Cerebellar nuclear complex (tissue), 1 donor: ENCODE results near the gene SPIB.
"Not testable (repeated sequence)": the region's sequence is repeated elsewhere in the genome, so short reads cannot be mapped to it uniquely, and the experiment has no call there.

Experiments
- DNase-seq, 2 experiments: peaks; one replicate each; lab custom pipeline; 2025; lab: John Stamatoyannopoulos, UW

The SPIB gene

GRCh38 chr19:50390952-50391351, 27.8 kb upstream of the SPIB start:
- not testable (repeated sequence) for DNase-seq

GRCh38 chr19:50392759-50393158, 26.0 kb upstream of the SPIB start:
- no peak for DNase-seq

- no peak for DNase-seq
These were observed 25.1 kb upstream of the SPIB start for GRCh38 chr19:50393589-50393988.

- DNase-seq: no peak
These were observed 24.7 kb upstream of the SPIB start for GRCh38 chr19:50394017-50394416.

GRCh38 chr19:50398675-50399367, 19.9 kb upstream of the SPIB start:
- DNase-seq: no peak

GRCh38 chr19:50399368-50399745, 19.4 kb upstream of the SPIB start:
- DNase-seq: no peak

GRCh38 chr19:50401605-50402450, 16.9 kb upstream of the SPIB start:
- no peak for DNase-seq

- DNase-seq: no peak
These were observed 16.0 kb upstream of the SPIB start for GRCh38 chr19:50402544-50403301.

- DNase-seq: no peak
These were observed 12.4 kb upstream of the SPIB start for GRCh38 chr19:50406156-50406820.

GRCh38 chr19:50406829-50407228, 11.9 kb upstream of the SPIB start:
- no peak for DNase-seq

- no peak for DNase-seq
These were observed 9.4 kb upstream of the SPIB start for GRCh38 chr19:50409347-50409746.

GRCh38 chr19:50410109-50410508, 8.6 kb upstream of the SPIB start:
- no peak for DNase-seq

GRCh38 chr19:50412419-50412818, 6.3 kb upstream of the SPIB start:
- DNase-seq: no peak

- no peak for DNase-seq
These were observed 5.6 kb upstream of the SPIB start for GRCh38 chr19:50413096-50413495.

GRCh38 chr19:50413531-50413930, 5.2 kb upstream of the SPIB start:
- DNase-seq: no peak

GRCh38 chr19:50414864-50415660, 3.7 kb upstream of the SPIB start:
- no peak for DNase-seq

GRCh38 chr19:50415661-50416033, 3.1 kb upstream of the SPIB start:
- no peak for DNase-seq

- DNase-seq: no peak
These were observed 2.4 kb upstream of the SPIB start for GRCh38 chr19:50416034-50416977.

GRCh38 chr19:50417111-50418081, 1.3 kb upstream of the SPIB start:
- DNase-seq: no peak
